GM12872 (cell line): Measurements from ENCODE around the gene TMEM191C.

Experiments
- TF ChIP-seq, protein P1 (sequence below): IDR thresholded peaks from 3 replicates; pipeline ENCODE4 v1.5.1; 2011; ENCODE audit warnings: low read depth, mild to moderate bottlenecking, low read length, moderate library complexity; ENCODE audit not compliant: insufficient read depth

Gene TMEM191C

GRCh38 chr22:21451545-21452520 lies 15.4 kb upstream of the TMEM191C start:
- TF ChIP-seq, protein P1, sequence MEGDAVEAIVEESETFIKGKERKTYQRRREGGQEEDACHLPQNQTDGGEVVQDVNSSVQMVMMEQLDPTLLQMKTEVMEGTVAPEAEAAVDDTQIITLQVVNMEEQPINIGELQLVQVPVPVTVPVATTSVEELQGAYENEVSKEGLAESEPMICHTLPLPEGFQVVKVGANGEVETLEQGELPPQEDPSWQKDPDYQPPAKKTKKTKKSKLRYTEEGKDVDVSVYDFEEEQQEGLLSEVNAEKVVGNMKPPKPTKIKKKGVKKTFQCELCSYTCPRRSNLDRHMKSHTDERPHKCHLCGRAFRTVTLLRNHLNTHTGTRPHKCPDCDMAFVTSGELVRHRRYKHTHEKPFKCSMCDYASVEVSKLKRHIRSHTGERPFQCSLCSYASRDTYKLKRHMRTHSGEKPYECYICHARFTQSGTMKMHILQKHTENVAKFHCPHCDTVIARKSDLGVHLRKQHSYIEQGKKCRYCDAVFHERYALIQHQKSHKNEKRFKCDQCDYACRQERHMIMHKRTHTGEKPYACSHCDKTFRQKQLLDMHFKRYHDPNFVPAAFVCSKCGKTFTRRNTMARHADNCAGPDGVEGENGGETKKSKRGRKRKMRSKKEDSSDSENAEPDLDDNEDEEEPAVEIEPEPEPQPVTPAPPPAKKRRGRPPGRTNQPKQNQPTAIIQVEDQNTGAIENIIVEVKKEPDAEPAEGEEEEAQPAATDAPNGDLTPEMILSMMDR, result no peak

GRCh38 chr22:21455334-21456089 lies 11.7 kb upstream of the TMEM191C start:
- TF ChIP-seq, protein P1, result no peak

DNA sequence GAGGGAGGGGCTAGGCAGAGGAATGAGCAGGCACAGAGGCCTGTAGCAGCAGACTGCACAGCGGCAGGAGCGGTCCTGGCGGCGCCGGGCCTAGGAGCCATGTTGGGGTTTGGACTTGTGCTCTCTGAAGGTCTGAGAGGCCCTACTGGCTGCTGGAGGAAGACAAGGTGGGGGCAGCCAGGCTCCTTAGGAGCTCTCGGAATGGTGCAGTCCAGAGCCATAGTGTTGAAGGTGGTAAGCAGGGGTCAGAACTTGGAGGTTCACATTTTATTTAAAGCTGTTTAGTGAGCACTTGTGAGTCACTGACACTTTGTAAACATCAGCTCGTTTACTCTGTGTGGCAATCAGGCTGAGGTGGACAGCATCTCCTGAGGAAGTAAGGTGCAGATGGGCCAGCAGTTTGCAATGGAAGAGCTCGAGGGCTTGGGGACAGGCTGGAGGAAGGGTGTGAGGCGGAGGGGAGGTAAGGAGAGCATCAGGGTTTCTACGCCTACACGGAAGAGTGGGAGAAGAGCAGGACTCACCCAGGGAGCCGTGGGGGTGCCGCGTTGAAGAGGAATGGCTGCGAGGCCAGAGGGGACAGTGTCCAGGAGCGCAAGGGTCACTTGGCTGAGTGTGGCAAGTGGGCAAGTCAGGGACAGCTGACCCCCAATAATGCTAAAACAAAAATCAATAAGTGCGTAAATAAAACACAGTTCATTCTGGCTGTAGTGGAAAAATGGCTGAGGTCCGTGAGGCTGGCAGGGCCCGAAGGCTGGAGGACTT lies 10.0 kb upstream of the TMEM191C start:
- TF ChIP-seq, protein P1, result no peak
